H9 (cell line): Measurements from ENCODE around the gene ETFA. TPM values are rescaled to one million over a fixed set of nuclear protein-coding genes. Genes with fewer than 3 reads are reported as not detected.

Experiments used
- DNase-seq: peaks from one replicate; pipeline ENCODE4 v3.0.0-alpha.2; 2017
- H2AFZ ChIP-seq: one replicate; pipeline ENCODE4 v1.6.1; 2013; ENCODE audit warnings: mild to moderate bottlenecking, low read length, control low read depth, moderate library complexity
- H2AK5ac ChIP-seq: 2 replicates; pipeline ENCODE4 v1.6.1; 2013; ENCODE audit warnings: low read length, control low read depth, mixed read lengths; ENCODE audit not compliant: insufficient read length
- H2BK120ac ChIP-seq: one replicate; pipeline ENCODE4 v1.6.1; 2013; ENCODE audit warnings: low read depth, mild to moderate bottlenecking, low read length, control low read depth, inconsistent platforms; ENCODE audit not compliant: poor library complexity, severe bottlenecking
- H2BK12ac ChIP-seq: 2 replicates; pipeline ENCODE4 v1.6.1; 2013; ENCODE audit warnings: low read length, control low read depth, mixed read lengths, low read depth; ENCODE audit not compliant: insufficient read length
- H2BK15ac ChIP-seq: 2 replicates; pipeline ENCODE4 v1.6.1; 2013; ENCODE audit warnings: low read depth, low read length, control low read depth
- H2BK20ac ChIP-seq: one replicate; pipeline ENCODE4 v1.6.1; 2013; ENCODE audit warnings: low read depth, mild to moderate bottlenecking, low read length, control low read depth, inconsistent platforms; ENCODE audit not compliant: poor library complexity, severe bottlenecking
- H2BK5ac ChIP-seq: 2 replicates; pipeline ENCODE4 v1.6.1; 2013; ENCODE audit warnings: low read length, control low read depth, mixed read lengths; ENCODE audit not compliant: insufficient read length
- H3K14ac ChIP-seq: 2 replicates; pipeline ENCODE4 v1.6.1; 2013; ENCODE audit warnings: low read length, control low read depth; ENCODE audit not compliant: insufficient read depth
- H3K18ac ChIP-seq: 2 replicates; pipeline ENCODE4 v1.6.1; 2013; ENCODE audit warnings: low read depth, mild to moderate bottlenecking, mixed read lengths, low read length, control low read depth; ENCODE audit not compliant: insufficient read length
- H3K23ac ChIP-seq: 2 replicates; pipeline ENCODE4 v1.6.1; 2013; ENCODE audit warnings: low read length, control low read depth, mixed read lengths, low read depth; ENCODE audit not compliant: insufficient read length
- H3K23me2 ChIP-seq: 2 replicates; pipeline ENCODE4 v1.6.1; 2013; ENCODE audit warnings: low read depth, mild to moderate bottlenecking, mixed read lengths, low read length, control low read depth; ENCODE audit not compliant: insufficient read length, poor library complexity, severe bottlenecking
- H3K27ac ChIP-seq: 2 replicates; pipeline ENCODE4 v1.5.1; 2013; ENCODE audit warnings: low read length, control low read depth, mixed read lengths, low read depth; ENCODE audit not compliant: insufficient read length
- H3K27me3 ChIP-seq: 2 replicates; pipeline ENCODE4 v1.6.1; 2013; ENCODE audit warnings: low read length, control low read depth, inconsistent platforms; ENCODE audit not compliant: insufficient read depth
- H3K4ac ChIP-seq: 2 replicates; pipeline ENCODE4 v1.6.1; 2013; ENCODE audit warnings: low read depth, mild to moderate bottlenecking, control low read depth, inconsistent platforms, low read length, moderate library complexity
- H3K4me1 ChIP-seq: 2 replicates; pipeline ENCODE4 v1.6.1; 2013; ENCODE audit warnings: low read length, control low read depth, inconsistent platforms; ENCODE audit not compliant: insufficient read depth
- H3K4me2 ChIP-seq: 2 replicates; pipeline ENCODE4 v1.6.1; 2013; ENCODE audit warnings: low read length, control low read depth, mixed read lengths; ENCODE audit not compliant: insufficient read length, insufficient read depth
- H3K56ac ChIP-seq: 2 replicates; pipeline ENCODE4 v1.6.1; 2013; ENCODE audit warnings: low read depth, mild to moderate bottlenecking, mixed read lengths, low read length, control low read depth; ENCODE audit not compliant: insufficient read length
- H3K79me1 ChIP-seq: 2 replicates; pipeline ENCODE4 v1.6.1; 2013; ENCODE audit warnings: low read depth, mild to moderate bottlenecking, moderate library complexity, low read length, control low read depth, inconsistent platforms; ENCODE audit not compliant: insufficient read depth, poor library complexity, severe bottlenecking
- H3K79me2 ChIP-seq: 2 replicates; pipeline ENCODE4 v1.6.1; 2013; ENCODE audit warnings: low read length, control low read depth, inconsistent platforms; ENCODE audit not compliant: insufficient read depth
- H3K9ac ChIP-seq: 2 replicates; pipeline ENCODE4 v1.6.1; 2013; ENCODE audit warnings: low read length, control low read depth, mixed read lengths; ENCODE audit not compliant: insufficient read length; ENCODE audit errors: extremely low read depth
- H3K9me3 ChIP-seq: one replicate; pipeline ENCODE4 v1.6.1; 2013; ENCODE audit warnings: low read depth, low read length, inconsistent platforms; ENCODE audit not compliant: control insufficient read depth
- H3T11ph ChIP-seq: one replicate; pipeline ENCODE4 v1.6.1; 2013; ENCODE audit warnings: mild to moderate bottlenecking, low read length, control low read depth, inconsistent platforms
- H4K20me1 ChIP-seq: one replicate; pipeline ENCODE4 v1.6.1; 2013; ENCODE audit not compliant: control insufficient read depth, insufficient read length, insufficient read depth
- H4K5ac ChIP-seq: 2 replicates; pipeline ENCODE4 v1.6.1; 2013; ENCODE audit warnings: low read depth, mild to moderate bottlenecking, mixed read lengths, low read length, control low read depth; ENCODE audit not compliant: insufficient read length
- H4K8ac ChIP-seq: replicated peaks from 2 replicates; pipeline ENCODE4 v1.6.1; 2013; ENCODE audit warnings: low read length, control low read depth, mixed read lengths, low read depth; ENCODE audit not compliant: insufficient read length
- H4K91ac ChIP-seq: 2 replicates; pipeline ENCODE4 v1.6.1; 2013; ENCODE audit warnings: low read depth, mild to moderate bottlenecking, moderate library complexity, mixed read lengths, low read length, control low read depth; ENCODE audit not compliant: insufficient read length
- H3K27ac Mint-ChIP-seq, 3 experiments: 2 replicates in 2 of 3; 3 replicates in 1 of 3; pipeline ENCODE4 v1.8.0; 2020 to 2021; ENCODE audit warnings: mixed read lengths in 3 of 3, mild to moderate bottlenecking in 1 of 3, moderate library complexity in 1 of 3
- H3K27me3 Mint-ChIP-seq: 2 replicates; pipeline ENCODE4 v1.8.0; 2021; ENCODE audit warnings: low read depth, mild to moderate bottlenecking, moderate library complexity, mixed read lengths
- H3K36me3 Mint-ChIP-seq, 3 experiments: 2 replicates in 2 of 3; 3 replicates in 1 of 3; pipeline ENCODE4 v1.8.0; 2020 to 2021; ENCODE audit warnings: low read depth in 3 of 3, mixed read lengths in 3 of 3; ENCODE audit not compliant: insufficient read depth in 1 of 3
- H3K4me1 Mint-ChIP-seq, 2 experiments: 2 replicates each; pipeline ENCODE4 v1.8.0; 2020; ENCODE audit warnings: mixed read lengths in 2 of 2
- H3K4me3 Mint-ChIP-seq, 2 experiments: 2 replicates in 1 of 2; 3 replicates in 1 of 2; pipeline ENCODE4 v1.8.0; 2020 to 2021; ENCODE audit warnings: mild to moderate bottlenecking in 2 of 2, mixed read lengths in 2 of 2, moderate library complexity in 1 of 2
- H3K9me3 Mint-ChIP-seq, 2 experiments: 2 replicates in 1 of 2; 3 replicates in 1 of 2; pipeline ENCODE4 v1.8.0; 2020; ENCODE audit warnings: mild to moderate bottlenecking in 2 of 2, mixed read lengths in 2 of 2, moderate library complexity in 1 of 2
- WGBS: extraction: QIAGEN DNeasy Blood & Tissue Kit; methylation state at CpG from one replicate; pipeline ENCODE4 v1.1.7; 2013; ENCODE audit warnings: missing lambda C conversion rate, low lambda C conversion rate, mixed read lengths; ENCODE audit not compliant: insufficient read length; ENCODE audit errors: extremely low coverage; 5-methylcytosine and 5-hydroxymethylcytosine counted together
- total RNA-seq: library from RNA; stranded (reverse); gene quantifications from 2 replicates; pipeline ENCODE4 v1.2.1, GENCODE V29; 2021
- TF ChIP-seq, protein P1 (sequence below): fragments of 200-600 bp; sonication (generic); conservative IDR thresholded peaks from 3 replicates; pipeline ENCODE4 v1.8.0; 2021; ENCODE audit warnings: antibody characterized with exemption, mild to moderate bottlenecking

Gene ETFA
- total RNA-seq, 1 experiment from 2014 or later, result 109 TPM

DNA sequence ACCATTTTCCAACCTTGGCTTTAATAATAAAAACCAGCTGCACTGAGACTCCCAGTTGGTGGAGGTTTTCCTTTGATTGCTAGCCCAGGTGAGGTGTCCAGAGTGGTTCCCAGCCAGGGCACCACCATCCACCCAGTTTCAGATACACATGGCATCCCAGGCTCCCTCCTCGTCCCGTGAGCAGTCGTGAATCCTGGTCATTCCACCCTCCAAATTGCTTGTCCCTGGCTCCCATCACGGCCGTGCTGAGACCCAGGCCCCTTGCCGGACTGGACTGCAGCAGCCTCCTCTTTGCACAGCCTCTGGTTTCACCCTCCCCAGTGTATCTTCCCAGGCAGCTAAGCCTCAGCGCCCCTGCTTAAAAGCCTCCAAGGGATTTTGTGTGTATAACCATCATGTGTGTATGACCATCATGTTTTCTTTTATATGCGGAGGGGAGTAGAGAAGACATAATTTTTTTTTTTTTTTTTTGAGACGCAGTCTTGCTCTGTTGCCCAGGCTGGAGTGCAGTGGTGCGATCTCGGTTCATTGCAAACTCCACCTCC is 106.3 kb downstream of the ETFA start:
- TF ChIP-seq, protein P1, sequence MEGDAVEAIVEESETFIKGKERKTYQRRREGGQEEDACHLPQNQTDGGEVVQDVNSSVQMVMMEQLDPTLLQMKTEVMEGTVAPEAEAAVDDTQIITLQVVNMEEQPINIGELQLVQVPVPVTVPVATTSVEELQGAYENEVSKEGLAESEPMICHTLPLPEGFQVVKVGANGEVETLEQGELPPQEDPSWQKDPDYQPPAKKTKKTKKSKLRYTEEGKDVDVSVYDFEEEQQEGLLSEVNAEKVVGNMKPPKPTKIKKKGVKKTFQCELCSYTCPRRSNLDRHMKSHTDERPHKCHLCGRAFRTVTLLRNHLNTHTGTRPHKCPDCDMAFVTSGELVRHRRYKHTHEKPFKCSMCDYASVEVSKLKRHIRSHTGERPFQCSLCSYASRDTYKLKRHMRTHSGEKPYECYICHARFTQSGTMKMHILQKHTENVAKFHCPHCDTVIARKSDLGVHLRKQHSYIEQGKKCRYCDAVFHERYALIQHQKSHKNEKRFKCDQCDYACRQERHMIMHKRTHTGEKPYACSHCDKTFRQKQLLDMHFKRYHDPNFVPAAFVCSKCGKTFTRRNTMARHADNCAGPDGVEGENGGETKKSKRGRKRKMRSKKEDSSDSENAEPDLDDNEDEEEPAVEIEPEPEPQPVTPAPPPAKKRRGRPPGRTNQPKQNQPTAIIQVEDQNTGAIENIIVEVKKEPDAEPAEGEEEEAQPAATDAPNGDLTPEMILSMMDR, result no peak
- Histone ChIP-seq H2BK20ac (no peak overlapping the region), H3K18ac (no peak overlapping the region), H4K5ac (no peak overlapping the region), H3K14ac (no peak overlapping the region), H3K23me2 (no peaks in the 10 kb centered on the region), H3K79me2 (no peaks in the 10 kb centered on the region), H2BK120ac (no peak overlapping the region), H2AK5ac (no peak overlapping the region), H3K79me1 (no peaks in the 10 kb centered on the region), H3K4ac (no peak overlapping the region), H2BK12ac (no peak overlapping the region), H4K91ac (no peak overlapping the region), H3K4me1 (peaks cover 2% of the 10 kb centered on the region; the same call in 1 of the 2 replicates), H3T11ph (no peak overlapping the region), H2AFZ (no peak overlapping the region), H3K56ac (no peak overlapping the region), H2BK15ac (no peak overlapping the region), H4K20me1 (no peaks in the 10 kb centered on the region), H3K9ac (no peak overlapping the region), H4K8ac (no peak overlapping the region), H3K4me2 (no peak overlapping the region), H3K27ac (no peak overlapping the region), H3K9me3 (no peaks in the 10 kb centered on the region), H2BK5ac (no peak overlapping the region), H3K27me3 (no peaks in the 10 kb centered on the region), H3K23ac (no peak overlapping the region)
- DNase-seq, result no peak
- Mint-ChIP-seq H3K36me3 (peaks cover 0 to 6% (median 0%) of the 10 kb centered on the region in 3 experiments; a peak in 2 of 7 replicates), H3K9me3 (no peaks in the 10 kb centered on the region), H3K4me3 (no peak overlapping the region), H3K27ac (no peak overlapping the region), H3K27me3 (no peaks in the 10 kb centered on the region; the same call in 1 of the 2 replicates), H3K4me1 (peaks cover 11 to 15% of the 10 kb centered on the region in 2 experiments)
- no CpG with 5 or more reads among the region's 11 CpGs for WGBS
